ENCODE measurements around the gene CYRIA. TPM values are rescaled to one million over a fixed set of nuclear protein-coding genes. Genes with fewer than 3 reads are reported as not detected.

CYRIA gene
- polyA plus RNA-seq, 1 donor (not counting 4 experiments of a cell fraction or from before 2014, with no cell fraction given) = 0.79 TPM

DNA sequence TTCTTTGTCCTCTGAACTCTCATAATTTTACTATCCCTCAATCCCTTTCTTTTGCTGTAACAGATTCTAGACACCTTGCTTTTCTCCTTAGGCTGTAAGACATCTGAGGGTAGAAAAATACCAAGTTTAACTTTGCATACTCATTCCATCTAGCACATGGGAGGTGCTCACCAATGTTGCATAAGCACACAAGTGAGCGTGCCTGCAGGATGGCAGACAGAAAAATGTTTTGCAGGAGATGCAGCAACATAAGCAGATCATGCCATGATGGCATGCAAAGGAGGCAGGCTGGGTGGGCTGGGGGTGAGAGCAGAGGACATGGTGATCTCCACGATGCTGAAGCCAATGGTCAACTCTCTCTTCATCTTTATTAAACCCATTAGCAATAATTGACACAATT, 24.1 kb downstream of the CYRIA start:
- Histone ChIP-seq H3K27ac (ENCODE audit: control insufficient read depth, insufficient read depth, low read length) (no peak overlapping the region), H3K79me2 (ENCODE audit: control insufficient read depth, insufficient read depth, low read length) (no peaks in the 10 kb centered on the region), H3K4me2 (ENCODE audit: control insufficient read depth, extremely low read depth, insufficient read depth, low read depth, low read length) (no peak overlapping the region), H3K9me3 (ENCODE audit: control insufficient read depth, low read depth, low read length) (no peaks in the 10 kb centered on the region), H3K4me1 (ENCODE audit: control insufficient read depth, extremely low read depth, insufficient read depth, low read length) (no peaks in the 10 kb centered on the region), H3K36me3 (ENCODE audit: control insufficient read depth in 2 of 2, extremely low read depth in 1 of 2, insufficient read depth in 2 of 2, low read length in 2 of 2) (no peaks in the 10 kb centered on the region), H3K9me1 (ENCODE audit: control insufficient read depth, extremely low read depth, insufficient read depth, low read length) (no peaks in the 10 kb centered on the region), H3K27me3 (ENCODE audit: control insufficient read depth, extremely low read depth, insufficient read depth, low read length) (no peaks in the 10 kb centered on the region), H4K20me1 (ENCODE audit: control insufficient read depth, extremely low read depth, insufficient read depth, low read length) (no peaks in the 10 kb centered on the region), H3K9ac (ENCODE audit: control insufficient read depth, extremely low read depth, insufficient read depth, low read length) (no peak overlapping the region), H3K4me3 (ENCODE audit: control insufficient read depth in 2 of 3, extremely low read depth in 1 of 3, insufficient read depth in 2 of 3, low read depth in 1 of 3, low read length in 3 of 3) (no peak overlapping the region), H2AFZ (ENCODE audit: control insufficient read depth, low read length) (no peak overlapping the region)
- DNase-seq (ENCODE audit: low read depth, low spot score) (no peak), FAIRE-seq (no peak)
- TF ChIP-seq EZH2 (IDR thresholded peaks at IDR 0.05; ENCODE audit: low read length) = no peak
- TF ChIP-seq, protein P1, sequence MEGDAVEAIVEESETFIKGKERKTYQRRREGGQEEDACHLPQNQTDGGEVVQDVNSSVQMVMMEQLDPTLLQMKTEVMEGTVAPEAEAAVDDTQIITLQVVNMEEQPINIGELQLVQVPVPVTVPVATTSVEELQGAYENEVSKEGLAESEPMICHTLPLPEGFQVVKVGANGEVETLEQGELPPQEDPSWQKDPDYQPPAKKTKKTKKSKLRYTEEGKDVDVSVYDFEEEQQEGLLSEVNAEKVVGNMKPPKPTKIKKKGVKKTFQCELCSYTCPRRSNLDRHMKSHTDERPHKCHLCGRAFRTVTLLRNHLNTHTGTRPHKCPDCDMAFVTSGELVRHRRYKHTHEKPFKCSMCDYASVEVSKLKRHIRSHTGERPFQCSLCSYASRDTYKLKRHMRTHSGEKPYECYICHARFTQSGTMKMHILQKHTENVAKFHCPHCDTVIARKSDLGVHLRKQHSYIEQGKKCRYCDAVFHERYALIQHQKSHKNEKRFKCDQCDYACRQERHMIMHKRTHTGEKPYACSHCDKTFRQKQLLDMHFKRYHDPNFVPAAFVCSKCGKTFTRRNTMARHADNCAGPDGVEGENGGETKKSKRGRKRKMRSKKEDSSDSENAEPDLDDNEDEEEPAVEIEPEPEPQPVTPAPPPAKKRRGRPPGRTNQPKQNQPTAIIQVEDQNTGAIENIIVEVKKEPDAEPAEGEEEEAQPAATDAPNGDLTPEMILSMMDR (optimal IDR thresholded peaks at IDR 0.05 in 1 of 3, IDR thresholded peaks at IDR 0.05 in 1 of 3, conservative IDR thresholded peaks at IDR 0.05 in 1 of 3; ENCODE audit: extremely low read depth in 1 of 3, insufficient read depth in 2 of 3, low read length in 3 of 3) = no peak
- dilution Hi-C loops (cut with MboI; ENCODE audit: extremely low pct_ligation_motif_present, low sequenced_read_pairs) = loop anchor here (5.0 kb wide), 1 partner anchor 101 kb away; no protein-coding TSS in a partner anchor

DNA sequence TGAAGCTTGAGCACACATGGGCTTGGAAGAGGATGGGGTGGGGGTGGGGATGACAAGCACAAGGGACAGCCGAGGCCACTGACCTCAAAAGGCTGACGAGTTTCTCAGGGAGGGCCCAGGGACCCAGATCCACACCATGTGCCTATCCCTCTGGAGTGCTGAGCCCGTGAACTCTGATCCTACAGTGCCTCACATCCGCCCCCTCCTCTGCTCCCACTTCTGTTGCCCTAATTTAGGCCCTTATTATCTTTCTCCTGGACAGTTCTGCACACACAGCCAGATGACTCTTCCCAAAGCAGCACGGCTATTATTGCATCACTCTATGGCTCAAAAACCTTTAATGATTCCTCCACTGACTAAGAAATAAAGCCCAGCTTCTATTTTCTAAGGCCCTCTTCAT, 24.8 kb downstream of the CYRIA start:
- no peaks in the 10 kb centered on the region for H3K79me2 ChIP-seq (ENCODE audit: control insufficient read depth, insufficient read depth, low read length)

More for the DNA sequence above, 24.8 kb downstream of the CYRIA start:
- FAIRE-seq (no peak), DNase-seq (ENCODE audit: low read depth, low spot score) (no peak)
- dilution Hi-C loops (cut with MboI; ENCODE audit: extremely low pct_ligation_motif_present, low sequenced_read_pairs) = loop anchor here (5.0 kb wide), 1 partner anchor 101 kb away; no protein-coding TSS in a partner anchor
- Histone ChIP-seq H3K4me1 (ENCODE audit: control insufficient read depth, extremely low read depth, insufficient read depth, low read length) (no peaks in the 10 kb centered on the region), H4K20me1 (ENCODE audit: control insufficient read depth, extremely low read depth, insufficient read depth, low read length) (no peaks in the 10 kb centered on the region), H3K9me3 (ENCODE audit: control insufficient read depth, low read depth, low read length) (no peaks in the 10 kb centered on the region), H2AFZ (ENCODE audit: control insufficient read depth, low read length) (no peak overlapping the region), H3K27ac (ENCODE audit: control insufficient read depth, insufficient read depth, low read length) (no peak overlapping the region), H3K4me2 (ENCODE audit: control insufficient read depth, extremely low read depth, insufficient read depth, low read depth, low read length) (no peak overlapping the region), H3K4me3 (ENCODE audit: control insufficient read depth in 2 of 3, extremely low read depth in 1 of 3, insufficient read depth in 2 of 3, low read depth in 1 of 3, low read length in 3 of 3) (no peak overlapping the region), H3K9ac (ENCODE audit: control insufficient read depth, extremely low read depth, insufficient read depth, low read length) (no peak overlapping the region), H3K9me1 (ENCODE audit: control insufficient read depth, extremely low read depth, insufficient read depth, low read length) (no peaks in the 10 kb centered on the region), H3K36me3 (ENCODE audit: control insufficient read depth in 2 of 2, extremely low read depth in 1 of 2, insufficient read depth in 2 of 2, low read length in 2 of 2) (no peaks in the 10 kb centered on the region), H3K27me3 (ENCODE audit: control insufficient read depth, extremely low read depth, insufficient read depth, low read length) (no peaks in the 10 kb centered on the region)
- TF ChIP-seq, protein P1 (optimal IDR thresholded peaks at IDR 0.05 in 1 of 3, IDR thresholded peaks at IDR 0.05 in 1 of 3, conservative IDR thresholded peaks at IDR 0.05 in 1 of 3; ENCODE audit: extremely low read depth in 1 of 3, insufficient read depth in 2 of 3, low read length in 3 of 3) = no peak
- no peak for TF ChIP-seq EZH2 (IDR thresholded peaks at IDR 0.05; ENCODE audit: low read length)
